RPMI7951 (cell line): ENCODE measurements around the gene SRXN1. TPM values are rescaled to one million over a fixed set of nuclear protein-coding genes. Genes with fewer than 3 reads are reported as not detected.

Experiments used
- DNase-seq: peaks from one replicate; pipeline ENCODE4 v3.0.0-alpha.2; 2012; ENCODE audit warnings: low read depth
- total RNA-seq: library from RNA; depleted of rRNA; stranded (reverse); fragments of >200 nt; shearing (Covaris generic); gene quantifications from 2 replicates; pipeline ENCODE4 v1.2.3, GENCODE V29; 2014

Gene SRXN1
- total RNA-seq, 1 experiment from 2014 or later, result 70.9 TPM

- no peak for DNase-seq
Measured at GRCh38 chr20:635893-636338, 17.1 kb downstream of the SRXN1 start.

GRCh38 chr20:635028-635892 is 17.7 kb downstream of the SRXN1 start:
- DNase-seq, result no peak

- DNase-seq, result no peak
Measured at GRCh38 chr20:634148-634925, 18.7 kb downstream of the SRXN1 start.

GRCh38 chr20:631101-631500 is 21.9 kb downstream of the SRXN1 start:
- no peak for DNase-seq

GRCh38 chr20:626579-626978 is 26.4 kb downstream of the SRXN1 start:
- no peak for DNase-seq

- DNase-seq, result no peak
Measured at GRCh38 chr20:625360-625932, 27.6 kb downstream of the SRXN1 start.

GRCh38 chr20:623704-624103 is 29.3 kb downstream of the SRXN1 start:
- DNase-seq, result no peak

GRCh38 chr20:623021-623420 is 30.0 kb downstream of the SRXN1 start:
- DNase-seq, result no peak

GRCh38 chr20:622161-622560 is 30.8 kb downstream of the SRXN1 start:
- DNase-seq, result no peak

- no peak for DNase-seq
Measured at GRCh38 chr20:621125-621756, 31.8 kb downstream of the SRXN1 start.

GRCh38 chr20:620246-620645 is 32.8 kb downstream of the SRXN1 start:
- DNase-seq, result no peak

- no peak for DNase-seq
Measured at GRCh38 chr20:618980-619379, 34.0 kb downstream of the SRXN1 start.

GRCh38 chr20:617934-618690 is 34.9 kb downstream of the SRXN1 start:
- DNase-seq, result no peak

- no peak for DNase-seq
Measured at GRCh38 chr20:615514-615913, 37.5 kb downstream of the SRXN1 start.

GRCh38 chr20:611843-612185 is 41.2 kb downstream of the SRXN1 start:
- no peak for DNase-seq

GRCh38 chr20:611047-611842 is 41.8 kb downstream of the SRXN1 start:
- DNase-seq, result no peak

- peak; percentile 43 for DNase-seq
Measured at GRCh38 chr20:610130-611046, 42.6 kb downstream of the SRXN1 start, which contains the start of gene TCF15. TSS of gene TCF15 (minus strand) at chr20:610309. CDS start at chr20:610237, 72 bp downstream.

GRCh38 chr20:609371-609964 is 43.5 kb downstream of the SRXN1 start:
- DNase-seq, result no peak

GRCh38 chr20:608970-609369 is 44.0 kb downstream of the SRXN1 start:
- no peak for DNase-seq
